ENCODE measurements around the gene MSRB2.

Gene MSRB2

DNA sequence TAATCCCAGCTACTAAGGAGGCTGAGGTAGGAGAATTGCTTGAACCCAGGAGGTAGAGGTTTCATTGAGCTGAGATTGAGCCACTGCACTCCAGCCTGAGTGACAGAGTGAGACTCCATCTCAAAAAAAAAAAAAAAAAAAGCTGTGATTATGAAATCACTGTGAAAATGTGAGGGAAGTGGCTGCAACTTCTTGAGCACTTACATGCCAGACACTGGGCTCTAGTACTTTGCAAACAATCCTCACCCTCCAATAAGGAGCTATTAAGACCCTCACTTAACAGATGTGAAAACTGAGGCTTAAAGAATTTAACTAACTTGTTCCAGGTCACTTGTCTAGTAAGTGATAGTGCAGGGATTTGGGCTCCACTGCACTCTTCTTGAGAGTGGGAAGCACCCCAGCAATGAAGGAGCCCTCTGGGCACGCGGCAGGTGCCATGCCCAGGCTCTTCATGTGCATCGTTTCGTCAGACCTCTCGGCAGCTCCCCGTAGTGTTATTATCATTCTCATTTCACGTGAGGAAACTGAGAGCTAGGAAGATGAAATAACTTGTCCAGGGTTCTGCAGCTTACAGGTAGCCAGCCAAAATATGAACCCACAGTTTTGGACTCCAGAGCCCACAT, 19.0 kb downstream of the MSRB2 start:
- no peak for DNase-seq

DNA sequence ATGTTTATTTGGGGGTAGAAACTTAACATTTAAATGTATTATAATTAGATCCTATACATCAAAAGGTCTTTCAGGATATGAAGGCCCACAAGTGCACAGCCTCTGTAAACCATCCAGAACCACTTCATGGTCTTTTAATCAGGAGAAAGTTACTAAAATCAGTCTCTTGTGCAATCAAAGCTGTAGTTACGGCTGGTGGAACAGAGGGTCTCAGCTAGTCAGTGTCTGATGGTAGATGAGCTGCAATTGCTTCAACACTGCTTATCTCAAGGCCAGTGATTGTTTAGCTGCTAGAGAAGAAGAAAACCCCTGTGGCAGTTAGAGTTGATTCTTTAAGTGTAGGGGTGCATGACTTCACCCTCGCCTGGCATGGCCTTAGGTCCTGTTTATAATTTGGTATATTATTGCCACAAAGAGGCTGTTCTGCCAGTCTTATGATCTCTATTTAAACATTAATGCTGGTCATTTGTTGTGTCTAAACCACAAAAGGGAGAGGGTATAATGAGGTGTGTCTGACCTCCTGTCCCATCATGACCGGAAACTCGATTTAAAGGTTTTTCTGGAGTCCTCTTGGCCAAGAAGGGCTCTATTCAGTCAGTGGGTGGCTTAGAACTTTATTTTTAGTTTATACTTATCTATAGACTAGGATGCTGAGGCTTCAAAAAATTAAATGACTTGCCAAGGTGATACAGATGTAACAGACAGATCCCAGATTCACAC, 21.3 kb downstream of the MSRB2 start:
- no peak for DNase-seq

DNA sequence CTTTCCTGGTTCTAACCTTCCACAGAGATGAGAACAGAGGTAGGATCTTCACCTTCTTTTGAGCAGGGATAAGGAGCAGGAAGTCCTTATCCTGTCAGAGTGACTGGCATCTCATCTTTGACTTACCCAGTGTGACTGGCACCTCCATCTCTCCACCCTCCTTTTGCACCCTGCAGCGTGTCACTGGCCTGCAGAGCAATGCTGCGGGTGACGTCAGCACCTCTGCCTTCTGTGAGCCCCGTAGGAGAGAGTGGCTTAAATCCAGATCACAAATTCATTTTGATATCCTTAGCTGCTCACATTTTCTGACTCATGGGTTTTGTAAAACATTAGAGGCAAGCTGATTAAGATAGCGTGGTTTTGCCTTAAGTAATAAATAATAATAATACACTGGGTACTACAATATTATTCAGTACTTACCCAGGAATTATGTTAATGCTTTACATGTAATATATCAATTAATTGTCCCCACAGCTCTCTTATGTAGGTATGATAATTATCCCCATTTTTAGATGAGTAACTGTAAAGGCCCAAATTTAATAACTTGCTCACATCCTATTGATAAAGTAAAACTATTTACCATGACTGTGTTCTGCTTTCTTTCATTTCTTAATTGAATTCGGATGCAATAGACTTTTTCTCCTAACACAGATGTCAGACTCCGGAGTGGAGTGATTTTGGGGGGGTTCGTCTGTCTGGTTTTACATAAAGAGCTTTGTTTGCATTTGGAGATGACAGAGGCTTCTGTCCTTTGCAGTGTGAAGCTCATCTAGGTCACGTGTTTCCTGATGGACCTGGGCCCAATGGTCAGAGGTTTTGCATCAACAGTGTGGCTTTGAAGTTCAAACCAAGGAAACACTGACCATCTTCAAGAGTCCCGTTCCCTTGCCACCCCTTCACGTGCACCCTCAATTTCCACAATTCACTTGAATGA, 24.9 kb downstream of the MSRB2 start:
- DNase-seq = no peak

DNA sequence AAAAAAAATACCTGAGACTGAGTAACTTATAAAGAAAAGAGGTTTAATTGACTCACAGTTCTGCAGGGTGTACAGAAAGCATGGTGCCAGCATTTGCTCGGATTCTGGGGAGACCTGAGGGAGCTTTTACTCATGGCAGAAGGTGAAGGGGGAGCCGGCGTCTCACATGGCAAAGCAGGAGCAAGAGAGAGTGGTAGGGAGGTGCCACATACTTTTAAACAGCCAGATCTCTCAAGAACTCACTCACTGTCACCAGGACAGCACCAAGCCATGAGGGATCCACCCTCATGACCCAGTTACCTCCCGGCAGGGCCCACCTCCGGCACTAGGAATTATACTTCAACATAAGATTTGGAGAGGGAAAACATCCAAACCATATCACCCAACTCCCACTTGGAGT, 25.8 kb downstream of the MSRB2 start:
- DNase-seq = no peak

- DNase-seq = no peak
Measured at GRCh38 chr10:23136462-23136861, 41.1 kb downstream of the MSRB2 start.

GRCh38 chr10:23139677-23140076, 44.3 kb downstream of the MSRB2 start:
- DNase-seq = no peak

DNA sequence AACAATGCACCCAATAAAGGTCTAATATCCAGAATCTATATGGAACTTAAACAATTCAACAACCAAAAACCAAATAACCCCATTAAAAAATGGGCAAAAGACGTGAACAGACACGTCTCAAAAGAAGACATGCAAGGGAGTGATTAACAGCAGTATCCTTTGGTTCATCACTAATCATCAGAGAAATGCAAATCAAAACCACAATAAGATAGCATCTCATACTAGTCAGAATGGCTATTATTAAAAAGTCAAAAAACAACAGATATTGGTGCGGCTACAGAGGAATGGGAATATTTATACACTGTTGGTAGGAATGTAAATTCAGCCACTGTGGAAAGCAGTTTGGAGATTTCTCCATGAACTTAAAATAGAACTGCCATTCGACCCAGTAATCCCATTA, 46.6 kb downstream of the MSRB2 start:
- DNase-seq = no peak

- no peak for DNase-seq
Measured at GRCh38 chr10:23146258-23146657, 50.9 kb downstream of the MSRB2 start.

GRCh38 chr10:23147035-23147434, 51.7 kb downstream of the MSRB2 start:
- no peak for DNase-seq

DNA sequence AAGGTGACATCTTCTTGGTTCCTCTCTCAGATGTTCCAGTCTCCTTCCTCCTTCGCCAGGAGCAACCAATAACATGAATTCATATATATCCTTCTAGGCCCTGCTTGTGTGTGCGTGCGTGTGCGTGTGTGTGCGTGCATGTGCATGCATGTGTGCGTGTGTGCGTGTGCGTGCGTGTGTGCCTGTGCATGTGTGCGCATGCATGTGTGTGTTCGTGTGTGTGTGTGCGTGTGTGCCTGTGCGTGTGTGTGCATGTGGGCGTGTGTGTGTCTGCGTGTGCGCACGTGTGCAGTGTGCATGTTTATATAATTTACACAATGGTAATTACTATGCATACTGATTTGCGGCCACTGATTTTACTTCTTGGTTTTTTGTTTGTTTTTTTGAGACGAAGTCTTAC, 52.8 kb downstream of the MSRB2 start:
- DNase-seq = no peak

DNA sequence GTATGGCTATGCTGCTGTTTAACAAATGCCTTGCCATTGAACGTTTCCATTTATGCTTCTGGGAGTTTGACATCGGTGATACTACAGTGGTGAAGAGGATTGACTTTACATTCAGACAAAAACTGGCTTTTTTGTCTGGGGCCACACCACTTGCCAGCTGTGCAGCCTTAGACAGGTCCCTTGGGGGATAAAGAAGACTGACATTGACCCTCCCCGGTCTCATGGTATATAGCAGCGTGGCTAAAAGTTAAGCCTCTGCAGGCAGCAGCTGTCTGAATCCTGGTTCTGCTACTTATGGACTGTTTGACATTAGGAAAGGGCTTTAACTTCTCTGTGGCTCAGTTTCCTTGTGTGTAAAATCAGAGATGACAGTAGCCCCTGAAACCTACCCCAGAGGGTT, 54.7 kb downstream of the MSRB2 start:
- no peak for DNase-seq

- DNase-seq = no peak
Measured at GRCh38 chr10:23150610-23151009, 55.2 kb downstream of the MSRB2 start.

GRCh38 chr10:23151071-23151470, 55.7 kb downstream of the MSRB2 start:
- DNase-seq = no peak

DNA sequence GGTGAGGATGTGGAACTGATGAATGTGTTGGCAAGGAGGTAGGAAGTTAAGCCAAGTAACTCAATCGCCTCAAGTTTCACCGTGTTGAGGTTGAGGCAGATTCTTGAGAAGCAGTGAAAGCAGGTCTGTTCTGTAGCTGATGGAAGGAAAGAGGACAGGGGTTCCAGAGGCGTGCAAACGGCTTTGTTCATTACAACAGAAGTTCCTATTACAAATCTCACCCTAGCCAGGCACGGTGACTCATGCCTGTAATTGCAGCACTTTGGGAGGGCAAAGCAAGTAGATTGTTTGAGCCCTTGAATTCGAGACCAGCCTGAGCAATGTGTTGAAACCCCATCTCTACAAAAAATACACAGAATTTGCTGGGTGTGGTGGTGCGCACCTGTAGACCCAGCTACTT, 59.8 kb downstream of the MSRB2 start:
- DNase-seq = no peak

GRCh38 chr10:23156447-23157150, 61.2 kb downstream of the MSRB2 start:
- no peak for DNase-seq

DNA sequence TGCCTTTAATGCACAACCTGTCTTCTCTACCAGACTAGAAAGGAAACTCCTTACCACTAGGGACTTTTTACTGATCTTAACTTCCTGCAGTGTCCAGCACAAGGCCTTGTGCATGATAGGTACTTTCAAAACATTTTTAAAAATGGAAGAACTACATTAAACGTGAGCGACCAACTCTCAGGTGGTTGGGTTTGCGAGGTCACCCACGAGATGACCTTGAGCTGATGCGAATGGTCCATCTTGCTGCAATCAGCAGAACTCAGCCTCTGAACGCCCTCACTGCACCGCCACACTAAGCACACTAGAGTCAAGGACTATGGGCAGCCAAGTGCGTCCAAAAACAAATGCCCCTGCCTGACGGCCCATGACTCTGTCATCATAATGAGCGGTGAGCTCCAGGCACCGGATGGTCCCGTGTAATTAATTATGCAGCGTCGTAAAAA, 61.9 kb downstream of the MSRB2 start:
- DNase-seq = no peak

GRCh38 chr10:23157691-23158369, 62.5 kb downstream of the MSRB2 start:
- no peak for DNase-seq

DNA sequence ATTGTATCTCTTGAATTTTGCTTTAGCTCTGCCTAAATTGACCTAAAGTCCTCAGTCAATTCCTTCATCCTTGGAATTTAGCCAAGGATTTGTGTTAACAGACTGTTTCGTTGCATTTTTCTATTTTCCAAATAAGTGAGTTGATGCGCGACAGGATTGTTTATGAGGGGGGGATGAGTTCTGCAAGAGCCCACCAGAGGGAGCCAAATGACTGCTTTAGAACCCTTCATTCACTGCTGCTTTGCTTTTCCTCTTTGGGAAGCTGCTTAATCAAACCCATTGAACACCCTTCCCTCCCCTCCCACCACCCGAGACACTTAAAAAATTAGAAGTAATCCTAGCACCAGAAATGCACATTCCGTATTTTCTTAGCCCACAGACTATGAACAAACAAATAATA, 63.0 kb downstream of the MSRB2 start:
- DNase-seq = no peak

- no peak for DNase-seq
Measured at GRCh38 chr10:23171232-23171876, 76.0 kb downstream of the MSRB2 start.

Data from amniotic stem cell (primary cell).